ENCODE results near the gene EMD.

DNA sequence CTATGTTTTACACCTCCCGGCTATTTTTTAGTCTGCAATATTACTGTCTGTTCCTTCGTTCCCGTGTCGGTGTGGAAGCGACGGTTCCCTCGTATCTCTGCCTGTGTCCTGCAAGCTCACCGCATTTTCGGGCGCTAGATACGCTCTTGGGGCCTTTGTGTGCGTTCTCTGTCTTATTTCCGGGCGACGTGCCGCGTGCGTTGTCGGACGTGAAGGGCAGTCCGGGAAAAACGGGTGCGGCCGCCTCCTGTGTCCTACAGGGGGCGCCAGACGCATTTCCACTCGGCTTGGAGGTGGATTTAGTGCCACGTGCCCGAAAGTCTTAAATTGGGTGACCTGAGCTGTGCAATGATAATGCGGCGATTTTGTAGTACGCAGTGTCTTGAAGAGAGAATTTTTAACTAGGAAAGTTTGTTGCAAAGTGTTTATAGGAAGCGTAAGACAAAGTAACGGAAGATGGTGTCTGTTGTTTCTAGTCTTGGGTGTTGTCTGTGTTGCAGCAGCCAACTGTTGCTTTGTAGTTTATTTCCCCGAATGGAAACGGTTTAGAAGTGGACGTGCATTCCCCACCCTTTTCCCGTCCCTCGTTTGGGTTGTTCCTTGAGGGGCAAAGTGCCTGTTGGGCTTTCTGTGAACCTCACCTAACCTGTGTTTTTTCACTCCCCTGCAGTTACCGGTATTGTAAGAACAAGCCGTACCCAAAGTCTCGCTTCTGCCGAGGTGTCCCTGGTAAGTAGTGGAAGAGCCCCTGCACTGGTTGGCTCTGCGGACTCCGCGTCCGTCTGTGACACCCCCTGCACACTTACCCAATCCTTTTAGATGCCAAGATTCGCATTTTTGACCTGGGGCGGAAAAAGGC lies 19.8 kb downstream of the EMD start:
- TF ChIP-seq, protein P1, sequence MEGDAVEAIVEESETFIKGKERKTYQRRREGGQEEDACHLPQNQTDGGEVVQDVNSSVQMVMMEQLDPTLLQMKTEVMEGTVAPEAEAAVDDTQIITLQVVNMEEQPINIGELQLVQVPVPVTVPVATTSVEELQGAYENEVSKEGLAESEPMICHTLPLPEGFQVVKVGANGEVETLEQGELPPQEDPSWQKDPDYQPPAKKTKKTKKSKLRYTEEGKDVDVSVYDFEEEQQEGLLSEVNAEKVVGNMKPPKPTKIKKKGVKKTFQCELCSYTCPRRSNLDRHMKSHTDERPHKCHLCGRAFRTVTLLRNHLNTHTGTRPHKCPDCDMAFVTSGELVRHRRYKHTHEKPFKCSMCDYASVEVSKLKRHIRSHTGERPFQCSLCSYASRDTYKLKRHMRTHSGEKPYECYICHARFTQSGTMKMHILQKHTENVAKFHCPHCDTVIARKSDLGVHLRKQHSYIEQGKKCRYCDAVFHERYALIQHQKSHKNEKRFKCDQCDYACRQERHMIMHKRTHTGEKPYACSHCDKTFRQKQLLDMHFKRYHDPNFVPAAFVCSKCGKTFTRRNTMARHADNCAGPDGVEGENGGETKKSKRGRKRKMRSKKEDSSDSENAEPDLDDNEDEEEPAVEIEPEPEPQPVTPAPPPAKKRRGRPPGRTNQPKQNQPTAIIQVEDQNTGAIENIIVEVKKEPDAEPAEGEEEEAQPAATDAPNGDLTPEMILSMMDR (conservative IDR thresholded peaks at IDR 0.05 in 1 of 2, IDR thresholded peaks at IDR 0.05 in 1 of 2; ENCODE audit: low read depth in 1 of 2, low read length in 2 of 2) = peak; percentile 54 to 65
- no peak for TF ChIP-seq EZH2 (IDR thresholded peaks at IDR 0.05; ENCODE audit: low read length, missing control alignments)

All from fibroblast of lung (primary cell).